K562 (cell line): ENCODE results near the gene USHBP1. TPM values are rescaled to one million over a fixed set of nuclear protein-coding genes. Genes with fewer than 3 reads are reported as not detected.
A peak's percentile ranks its signal among the peaks of the same experiment; 100 is the strongest.

ENCODE experiments used
- ARID4B ChIP-seq: sonication (generic); formaldehyde crosslinking; IDR thresholded peaks from 2 replicates; pipeline ENCODE4 v1.8.0; 2022; ENCODE audit warnings: mild to moderate bottlenecking, missing genetic modification reagents
- ASH1L ChIP-seq: fragments of 450-650 bp; IDR thresholded peaks from 2 replicates; pipeline ENCODE4 v1.6.1; 2018; ENCODE audit warnings: borderline replicate concordance, mild to moderate bottlenecking, low read depth; ENCODE audit not compliant: partially characterized antibody
- ATF1 ChIP-seq, 2 experiments: fragments of 450-650 bp in 1 of 2; IDR thresholded peaks; 2 replicates each; pipeline ENCODE4 v1.6.1; 2016; ENCODE audit warnings: missing compliant biosample characterization in 1 of 2, missing genetic modification characterization in 1 of 2
- ATF3 ChIP-seq, 2 experiments: fragments of 450-650 bp in 1 of 2; sonication (generic) in 1 of 2; formaldehyde crosslinking in 1 of 2; IDR thresholded peaks in 1 of 2; conservative IDR thresholded peaks in 1 of 2; 2 replicates each; pipeline versions ENCODE4 v1.6.1 to v1.8.1; 2016 to 2023; ENCODE audit warnings: mild to moderate bottlenecking in 2 of 2, moderate library complexity in 2 of 2, inconsistent platforms in 1 of 2, missing genetic modification reagents in 1 of 2
- BRD4 ChIP-seq: fragments of 200-600 bp; sonication (generic); IDR thresholded peaks from 2 replicates; pipeline ENCODE4 v1.6.1; 2017; ENCODE audit warnings: inconsistent platforms
- HCFC1 ChIP-seq: IDR thresholded peaks from 2 replicates; pipeline ENCODE4 v1.6.1; 2012; ENCODE audit warnings: low read depth, low read length, improper control_type of control experiment
- HNRNPUL1 ChIP-seq: fragments of 200-400 bp; formaldehyde crosslinking; IDR thresholded peaks from 2 replicates; pipeline ENCODE4 v1.6.1; 2017; ENCODE audit warnings: low read length
- HOMEZ ChIP-seq: fragments of 250-450 bp; sonication (Bioruptor Pico); IDR thresholded peaks from 2 replicates; pipeline ENCODE4 v1.4.0; 2020; ENCODE audit warnings: mild to moderate bottlenecking, moderate library complexity
- KLF10 ChIP-seq: fragments of 250-450 bp; sonication (Bioruptor Pico); IDR thresholded peaks from 2 replicates; pipeline ENCODE4 v1.6.1; 2021; ENCODE audit warnings: matching md5 sums
- MNT ChIP-seq, 2 experiments: fragments of 450-650 bp; conservative IDR thresholded peaks; 2 replicates each; pipeline ENCODE4 v1.6.1; 2017; ENCODE audit warnings: mild to moderate bottlenecking in 2 of 2, moderate library complexity in 2 of 2
- NR2C2 ChIP-seq, 2 experiments: fragments of 200-800 bp in 1 of 2; sonication (Bioruptor generic) in 1 of 2; sonication (generic) in 1 of 2; formaldehyde crosslinking in 1 of 2; IDR thresholded peaks; 2 replicates each; pipeline versions ENCODE4 v1.6.1 to v1.8.0; 2016 to 2022; ENCODE audit warnings: mild to moderate bottlenecking in 1 of 2, missing compliant biosample characterization in 1 of 2, missing genetic modification characterization in 1 of 2, missing genetic modification reagents in 1 of 2
- TCF7L2 ChIP-seq: fragments of 150-350 bp; IDR thresholded peaks from 2 replicates; pipeline ENCODE4 v1.6.1; 2016; ENCODE audit warnings: low read depth, mild to moderate bottlenecking, low read length, moderate library complexity
- ZNF175 ChIP-seq: fragments of 200-800 bp; sonication (Bioruptor generic); IDR thresholded peaks from 2 replicates; pipeline ENCODE4 v1.6.1; 2016; ENCODE audit warnings: low read depth, mild to moderate bottlenecking, missing genetic modification characterization, missing compliant biosample characterization
- ZNF197 ChIP-seq: fragments of 200-800 bp; sonication (Bioruptor generic); IDR thresholded peaks from 2 replicates; pipeline ENCODE4 v1.6.1; 2016; ENCODE audit warnings: low read depth, missing genetic modification characterization, missing compliant biosample characterization
- ZNF316 ChIP-seq: fragments of 450-650 bp; IDR thresholded peaks from 2 replicates; pipeline ENCODE4 v1.6.1; 2016
- ZNF584 ChIP-seq: fragments of 200-800 bp; sonication (Bioruptor generic); IDR thresholded peaks from 2 replicates; pipeline ENCODE4 v1.6.1; 2016; ENCODE audit warnings: low read depth, mild to moderate bottlenecking, missing genetic modification characterization, missing compliant biosample characterization
- ZZZ3 ChIP-seq: fragments of 450-650 bp; IDR thresholded peaks from 2 replicates; pipeline ENCODE4 v1.6.1; 2016; ENCODE audit warnings: antibody characterized with exemption, mild to moderate bottlenecking, moderate library complexity
- polyA plus RNA-seq, 8 experiments: library from polyadenylated mRNA; depleted of rRNA in 4 of 8; stranded (reverse) in 5 of 8; unstranded in 3 of 8; fragments of >200 nt; fragmentation: Nextera tagmentation in 2 of 8; fragmentation: Illumina TruSeq in 1 of 8; extraction: Ambion mirVana in 2 of 8; extraction: Trizol in 1 of 8; gene quantifications; 2 replicates each; pipeline versions ENCODE4 v1.2.1 to v1.2.3, GENCODE V29; 2011 to 2014; ENCODE audit warnings: inconsistent platforms in 1 of 8, missing spikeins in 1 of 8
- total RNA-seq, 7 experiments: library from RNA; depleted of rRNA in 6 of 7; stranded (reverse); fragments of >200 nt in 6 of 7; fragmentation: Illumina TruSeq in 2 of 7; extraction: Trizol in 2 of 7; gene quantifications; 2 replicates each; pipeline versions ENCODE4 v1.2.1 to v1.2.3, GENCODE V29; 2011 to 2021; ENCODE audit warnings: low replicate concordance in 1 of 7

USHBP1 gene
- total and polyA plus RNA-seq, 9 of the 15 experiments (the other 6 are each of a cell fraction or from before 2014, with no cell fraction given), result 0.03 to 0.10 (median 0.05) TPM; not detected in 5

GRCh38 chr19:17266975-17267788 lies 2.6 kb upstream of the USHBP1 start, which contains the start of gene BABAM1 (continued):
- 0 out of 2 replicates have a peak, but pooled peaks have one; percentile 35 for TF ChIP-seq NR2C2 (CRISPR knock-in tag; IDR thresholded peaks at IDR 0.05)
- peak; percentile 85 for TF ChIP-seq NR2C2 (tag; IDR thresholded peaks at IDR 0.05)
- TF ChIP-seq ZNF175 (CRISPR knock-in tag), result peak; percentile 99
- TF ChIP-seq ZNF197 (CRISPR knock-in tag), result peak; percentile 91
- TF ChIP-seq ATF3 (IDR thresholded peaks at IDR 0.05), result no peak
- TF ChIP-seq ATF3 (CRISPR knock-in tag; conservative IDR thresholded peaks at IDR 0.05), result peak; percentile 62; the same call in 1 of the 2 replicates
- peak; percentile 45; the same call in 1 of the 2 replicates for TF ChIP-seq BRD4
- TF ChIP-seq TCF7L2, result peak; percentile 36; the same call in 1 of the 2 replicates
- TF ChIP-seq ZNF584, result peak; percentile 97
- peak; percentile 97 for TF ChIP-seq HCFC1
- no peak for TF ChIP-seq KLF10 (CRISPR knock-in tag)
- no peak for TF ChIP-seq ZNF316
- TF ChIP-seq ZZZ3, result no peak
- TF ChIP-seq ATF1 (CRISPR knock-in tag; IDR thresholded peaks at IDR 0.05), result no peak
- peak; percentile 93 for TF ChIP-seq ATF1 (tag; IDR thresholded peaks at IDR 0.05)
- TF ChIP-seq HOMEZ (CRISPR knock-in tag), result no peak
- peak; percentile 99 for TF ChIP-seq ASH1L
- no peak for TF ChIP-seq HNRNPUL1
- no peak for TF ChIP-seq ARID4B (CRISPR knock-in tag)
- TF ChIP-seq MNT (conservative IDR thresholded peaks at IDR 0.05), result peak; percentile 12 to 69; a peak in 3 of 4 replicates
